GM18909 (cell line): ENCODE results near the gene MRPL48.
"Not testable (repeated sequence)": the region's sequence is repeated elsewhere in the genome, so short reads cannot be mapped to it uniquely, and the experiment has no call there.

Source experiments
- ATAC-seq: cut with Tn5 transposase; IDR thresholded peaks from one replicate; pipeline ENCODE4 v1.9.1; 2021; ENCODE audit warnings: mild to moderate bottlenecking; ENCODE audit not compliant: unreplicated experiment, poor library complexity

The MRPL48 gene

DNA sequence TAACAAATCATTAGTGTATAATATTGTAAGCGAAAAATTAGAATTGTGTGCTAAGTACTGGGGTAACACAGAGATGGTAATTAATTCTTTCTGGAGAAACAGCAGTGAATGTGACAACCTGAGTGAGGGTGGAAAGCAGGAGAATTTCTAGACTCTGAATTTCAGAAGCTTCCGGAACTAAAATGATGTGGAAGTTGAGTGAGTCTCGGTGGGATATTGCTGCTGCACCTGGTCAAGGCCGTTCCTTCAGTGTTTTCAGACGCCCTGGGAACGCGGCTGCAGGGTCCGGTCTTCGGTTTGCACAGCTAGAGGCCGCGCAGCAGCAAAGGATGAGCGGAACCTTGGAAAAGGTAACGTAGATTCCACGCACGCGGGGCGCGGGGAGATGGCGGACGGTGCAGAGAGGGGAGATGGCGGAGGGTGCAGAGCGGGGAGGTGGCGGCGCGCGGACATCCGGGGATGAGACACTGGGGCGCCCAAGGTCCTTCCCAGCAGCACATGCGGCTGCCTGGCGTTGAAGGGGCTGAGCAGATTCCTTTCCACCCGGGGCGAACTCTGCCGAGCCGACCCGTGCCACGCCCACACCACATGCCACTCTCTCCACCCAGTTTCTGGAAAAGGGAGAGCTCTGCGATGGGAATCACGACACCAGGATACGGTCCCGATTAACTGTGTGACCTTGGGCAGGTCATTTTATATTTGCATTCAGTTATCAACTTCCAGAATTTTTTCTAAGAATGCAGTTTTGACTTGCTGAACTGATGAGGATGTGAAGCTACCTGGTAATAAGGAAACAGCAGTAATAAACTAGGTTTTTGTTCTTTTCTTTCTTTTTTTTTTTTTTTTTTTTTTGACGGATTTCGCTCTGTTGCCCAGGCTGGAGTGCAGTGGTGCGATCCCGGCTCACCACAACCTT lies at the start of gene MRPL48:
MRPL48 (plus strand) TSS at position 232 of the 916 bp plus-strand sequence; CDS start at position 330, 98 bp downstream.
- peak; percentile 94 for ATAC-seq

DNA sequence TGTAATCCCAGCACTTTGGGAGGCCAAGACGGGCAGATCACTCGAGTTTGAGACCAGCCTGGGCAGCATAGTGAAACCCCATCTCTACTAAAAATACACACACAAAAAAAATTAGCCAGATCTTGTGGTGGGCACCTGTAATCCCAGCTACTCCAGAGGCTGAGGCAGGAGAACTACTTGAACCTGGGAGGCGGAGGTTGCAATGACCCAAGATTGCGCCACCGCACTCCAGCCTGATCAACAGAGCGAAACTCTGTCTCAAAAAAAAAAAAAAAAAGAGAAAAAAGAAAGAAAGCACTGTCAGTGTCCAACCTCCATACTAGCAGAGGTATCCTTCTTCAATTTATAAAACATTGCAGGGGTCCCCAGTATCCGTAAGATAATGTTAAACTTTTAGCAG lies 44.6 kb upstream of the MRPL48 start:
- no peak for ATAC-seq

DNA sequence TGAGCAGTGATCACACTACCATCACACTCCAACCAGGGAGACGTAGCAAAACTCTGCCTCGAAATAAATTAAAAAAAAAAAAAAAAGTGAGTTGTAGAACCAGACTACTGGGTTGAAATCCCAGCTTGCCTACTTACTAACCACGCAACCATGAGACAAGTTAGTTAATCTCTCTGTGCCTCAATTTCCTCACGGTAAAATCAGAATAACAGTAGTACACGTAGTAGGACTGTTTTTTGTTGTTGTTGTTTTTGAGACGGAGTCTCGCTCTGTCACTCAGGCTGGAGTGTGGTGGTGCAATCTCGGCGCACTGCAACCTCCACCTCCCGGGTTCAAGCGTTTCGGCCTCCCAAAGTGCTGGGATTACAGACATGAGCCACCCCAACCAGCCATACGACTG lies 41.0 kb upstream of the MRPL48 start:
- no peak for ATAC-seq

GRCh38 chr11:73747762-73748161 lies 39.9 kb upstream of the MRPL48 start:
- ATAC-seq = no peak

DNA sequence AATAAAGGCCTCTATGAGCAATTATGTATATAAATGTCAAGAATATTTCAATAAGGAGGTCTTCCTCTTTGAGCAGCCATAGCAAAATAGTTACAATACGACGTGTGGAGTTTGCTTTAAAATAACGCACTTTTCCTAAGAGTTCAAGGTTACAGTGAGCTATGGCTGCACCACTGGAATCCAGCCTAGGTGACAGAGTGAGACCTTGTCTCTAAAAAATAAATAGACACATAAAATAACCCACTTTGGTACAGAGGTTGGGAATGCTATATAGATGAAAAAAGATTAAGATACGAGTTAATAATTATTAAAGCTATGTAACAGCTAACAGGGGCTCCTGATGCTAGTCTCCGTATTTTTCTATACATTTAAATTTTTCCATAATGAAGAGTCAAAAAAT lies 39.4 kb upstream of the MRPL48 start:
- ATAC-seq = no peak

GRCh38 chr11:73749118-73749517 lies 38.6 kb upstream of the MRPL48 start:
- no peak for ATAC-seq

DNA sequence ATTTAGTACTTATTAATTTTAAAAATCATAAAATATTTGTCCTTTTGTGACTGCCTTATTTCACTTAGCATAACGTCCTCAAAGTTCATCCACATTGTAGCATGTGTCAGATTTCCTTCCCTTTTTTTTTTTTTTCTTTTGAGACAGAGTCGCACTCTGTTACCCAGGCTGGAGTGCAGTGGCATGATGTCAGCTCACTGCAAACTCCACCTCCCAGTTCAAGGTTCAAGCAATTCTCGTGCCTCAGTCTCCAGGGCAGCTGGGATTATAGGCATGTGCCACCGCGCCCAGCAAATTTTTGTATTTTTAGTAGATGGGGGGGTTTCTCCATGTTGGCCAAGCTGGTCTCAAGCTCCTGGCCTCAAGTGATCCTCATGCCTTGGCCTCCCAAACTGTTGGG lies 37.4 kb upstream of the MRPL48 start:
- no peak for ATAC-seq

GRCh38 chr11:73750862-73751261 lies 36.8 kb upstream of the MRPL48 start:
- ATAC-seq = not testable (repeated sequence)

GRCh38 chr11:73752216-73752867 lies 35.3 kb upstream of the MRPL48 start:
- no peak for ATAC-seq

GRCh38 chr11:73752903-73753302 lies 34.8 kb upstream of the MRPL48 start:
- ATAC-seq = no peak

- ATAC-seq = no peak
Measured at GRCh38 chr11:73753938-73754337, 33.7 kb upstream of the MRPL48 start.

GRCh38 chr11:73755670-73756069 lies 32.0 kb upstream of the MRPL48 start:
- ATAC-seq = no peak

DNA sequence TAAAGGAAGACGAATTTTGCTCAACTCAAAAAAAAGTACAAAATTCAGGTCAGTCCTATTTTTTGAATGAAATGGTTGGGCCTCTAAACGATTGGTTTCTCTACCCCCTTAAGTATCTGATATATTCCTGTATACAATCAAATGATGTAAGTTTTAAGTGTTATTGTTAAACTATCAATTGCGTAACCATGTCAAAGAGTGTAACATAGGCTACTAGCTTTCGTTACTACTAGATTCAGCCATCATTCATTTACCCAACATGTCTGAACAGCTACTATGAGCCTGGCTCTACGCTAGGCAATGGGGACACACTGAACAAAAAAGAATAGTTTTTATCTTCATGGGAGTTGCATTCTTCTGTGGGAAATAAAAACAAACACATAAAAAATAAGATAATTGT lies 30.1 kb upstream of the MRPL48 start:
- no peak for ATAC-seq

GRCh38 chr11:73758451-73758850 lies 29.2 kb upstream of the MRPL48 start:
- no peak for ATAC-seq

- ATAC-seq = no peak
Measured at GRCh38 chr11:73759610-73760134, 28.0 kb upstream of the MRPL48 start.

GRCh38 chr11:73760135-73760678 lies 27.5 kb upstream of the MRPL48 start:
- peak; percentile 7 for ATAC-seq

- peak; percentile 94 for ATAC-seq
Measured at GRCh38 chr11:73760679-73761402, 26.8 kb upstream of the MRPL48 start, which contains the start of gene RAB6A. TSS of gene RAB6A (minus strand) at chr11:73761074. CDS start at chr11:73760635, 439 bp downstream.

- no peak for ATAC-seq
Measured at GRCh38 chr11:73761403-73761945, 26.2 kb upstream of the MRPL48 start.

DNA sequence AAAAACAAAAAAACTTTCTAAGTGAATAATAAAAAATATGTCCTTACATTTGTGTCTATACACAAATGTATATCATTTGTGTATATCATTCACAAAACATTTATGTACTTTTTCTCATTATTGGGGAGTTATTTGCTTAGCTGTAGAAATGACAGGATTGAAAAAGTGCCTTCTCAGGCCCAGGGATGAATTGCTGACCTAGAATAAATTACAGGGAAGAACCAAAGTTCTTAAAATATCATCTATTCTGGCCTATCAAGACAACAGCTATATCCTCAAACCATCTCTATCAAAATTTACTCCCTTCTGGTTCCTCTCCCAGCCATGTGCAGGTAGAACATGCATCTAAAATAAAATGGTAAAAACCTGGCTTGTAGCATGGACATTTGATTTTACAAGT lies 24.9 kb upstream of the MRPL48 start:
- no peak for ATAC-seq

DNA sequence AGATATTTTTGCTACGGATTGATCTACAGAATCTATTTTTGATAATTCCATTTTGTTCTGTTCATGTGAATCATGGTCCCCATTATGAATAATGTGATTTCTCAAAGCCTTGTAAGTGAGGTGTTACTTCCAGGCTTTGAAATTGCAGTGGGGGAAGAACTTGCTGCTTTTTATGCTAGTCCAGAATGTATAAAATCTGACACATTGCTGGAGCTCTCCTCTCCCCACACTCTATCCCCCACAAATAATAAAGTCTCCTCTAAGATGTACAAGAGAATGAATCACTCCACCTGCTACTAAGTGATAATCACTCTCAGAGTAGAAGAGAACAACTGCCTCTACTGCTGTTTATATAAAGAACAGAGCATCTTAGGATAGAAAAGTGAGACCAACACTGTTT lies 20.9 kb upstream of the MRPL48 start:
- no peak for ATAC-seq
